HG03039 (cell line): ENCODE measurements around the gene FGD6.
"Not testable (repeated sequence)": the region's sequence is repeated elsewhere in the genome, so short reads cannot be mapped to it uniquely, and the experiment has no call there.

Experiments used
- ATAC-seq: cut with Tn5 transposase; IDR thresholded peaks from one replicate; pipeline ENCODE4 v1.9.1; 2021; ENCODE audit warnings: mild to moderate bottlenecking, moderate library complexity; ENCODE audit not compliant: unreplicated experiment

Gene FGD6

GRCh38 chr12:95217377-95218149, at the start of gene FGD6, which contains the start of gene VEZT:
Gene FGD6, minus strand, starts transcription at chr12:95217467. Its CDS starts 227 bp downstream, at chr12:95217240.
Gene VEZT, plus strand, starts transcription at chr12:95217807. Its CDS starts 44 bp downstream, at chr12:95217851.
- ATAC-seq, result peak; percentile 91

- no peak for ATAC-seq
Observed at GRCh38 chr12:95266254-95266653, 49.0 kb upstream of the FGD6 start.

GRCh38 chr12:95265765-95266164, 48.5 kb upstream of the FGD6 start:
- no peak for ATAC-seq

GRCh38 chr12:95262808-95263207, 45.5 kb upstream of the FGD6 start:
- ATAC-seq, result no peak

DNA sequence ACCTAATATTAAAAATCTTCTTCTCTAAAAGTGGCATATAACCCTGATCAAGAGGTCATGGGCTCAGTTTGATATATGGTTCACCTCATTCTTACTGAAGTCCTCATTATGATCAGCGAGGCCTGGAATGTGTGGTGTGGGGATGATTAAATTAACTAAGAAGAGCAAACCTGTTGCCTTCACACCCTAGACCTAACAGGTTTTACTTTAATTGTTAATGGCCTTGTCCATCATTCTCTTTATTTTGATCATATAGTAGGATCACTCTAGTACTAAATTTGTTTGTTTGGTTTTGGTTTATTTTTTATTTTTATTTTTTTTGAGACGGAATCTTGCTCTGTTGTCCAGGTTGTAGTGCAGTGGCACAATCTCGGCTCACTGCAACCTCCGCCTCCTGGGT, 43.8 kb upstream of the FGD6 start:
- ATAC-seq, result no peak

DNA sequence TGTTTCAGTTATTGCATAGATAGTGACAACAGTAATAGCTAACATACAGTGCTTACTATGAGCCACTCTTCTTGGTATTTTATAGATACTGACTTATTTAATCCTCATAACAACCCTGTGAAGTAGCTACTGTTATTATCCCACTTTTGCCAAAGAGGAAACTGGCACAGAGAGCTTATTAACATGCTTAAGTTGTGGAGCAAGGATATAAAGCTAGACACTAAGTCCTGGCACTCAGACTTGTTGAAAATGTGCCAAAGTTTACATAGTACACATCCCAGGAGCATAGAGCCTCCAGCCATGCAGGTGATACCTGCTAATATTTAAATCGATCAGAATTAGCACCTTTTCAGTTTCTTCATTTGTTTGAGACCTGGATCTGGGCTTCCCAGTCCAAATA, 42.1 kb upstream of the FGD6 start:
- ATAC-seq, result no peak

GRCh38 chr12:95258803-95259202, 41.5 kb upstream of the FGD6 start:
- ATAC-seq, result no peak

- no peak for ATAC-seq
Observed at GRCh38 chr12:95258151-95258550, 40.9 kb upstream of the FGD6 start.

DNA sequence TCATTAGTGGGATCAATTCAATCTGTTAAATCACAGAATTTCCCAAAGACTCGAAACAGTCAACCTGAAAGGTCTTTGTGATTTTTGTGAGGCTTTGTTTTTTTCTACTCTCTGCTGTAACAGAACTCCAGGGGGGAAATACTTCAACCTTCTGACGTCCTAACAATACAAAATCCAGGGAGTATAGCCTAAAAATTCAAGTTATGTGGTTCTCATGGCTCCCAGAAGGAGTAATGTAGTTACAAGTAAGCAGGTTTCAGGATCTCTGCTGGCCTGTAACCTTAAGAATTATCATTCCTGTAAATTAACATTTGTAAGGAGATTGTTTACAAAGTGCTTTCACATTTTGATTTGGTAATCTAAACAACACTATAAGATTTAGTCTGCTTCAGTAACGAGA, 40.3 kb upstream of the FGD6 start:
- ATAC-seq, result no peak

DNA sequence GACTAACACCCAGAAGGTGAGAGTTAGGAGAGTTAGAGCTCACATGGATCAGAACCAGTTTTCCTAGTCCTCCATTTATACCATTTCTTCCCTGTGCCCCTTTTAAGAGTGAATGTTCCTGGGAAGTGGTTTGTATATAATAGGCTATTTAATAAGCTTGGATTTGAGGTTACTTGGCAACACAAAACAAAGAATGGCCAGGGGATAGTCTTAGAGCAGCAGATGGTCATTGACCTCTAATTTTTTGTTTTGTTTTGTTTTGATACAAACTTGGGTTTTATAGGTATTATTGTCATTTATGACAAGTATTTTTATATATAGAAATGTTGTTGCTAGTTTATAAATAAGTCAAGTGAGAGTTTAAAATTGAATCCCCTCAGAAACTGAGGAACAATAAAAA, 36.1 kb upstream of the FGD6 start:
- ATAC-seq, result no peak

- no peak for ATAC-seq
Observed at GRCh38 chr12:95248604-95249360, 31.5 kb upstream of the FGD6 start.

GRCh38 chr12:95248095-95248494, 30.8 kb upstream of the FGD6 start:
- ATAC-seq, result no peak

GRCh38 chr12:95244350-95244749, 27.1 kb upstream of the FGD6 start:
- no peak for ATAC-seq

DNA sequence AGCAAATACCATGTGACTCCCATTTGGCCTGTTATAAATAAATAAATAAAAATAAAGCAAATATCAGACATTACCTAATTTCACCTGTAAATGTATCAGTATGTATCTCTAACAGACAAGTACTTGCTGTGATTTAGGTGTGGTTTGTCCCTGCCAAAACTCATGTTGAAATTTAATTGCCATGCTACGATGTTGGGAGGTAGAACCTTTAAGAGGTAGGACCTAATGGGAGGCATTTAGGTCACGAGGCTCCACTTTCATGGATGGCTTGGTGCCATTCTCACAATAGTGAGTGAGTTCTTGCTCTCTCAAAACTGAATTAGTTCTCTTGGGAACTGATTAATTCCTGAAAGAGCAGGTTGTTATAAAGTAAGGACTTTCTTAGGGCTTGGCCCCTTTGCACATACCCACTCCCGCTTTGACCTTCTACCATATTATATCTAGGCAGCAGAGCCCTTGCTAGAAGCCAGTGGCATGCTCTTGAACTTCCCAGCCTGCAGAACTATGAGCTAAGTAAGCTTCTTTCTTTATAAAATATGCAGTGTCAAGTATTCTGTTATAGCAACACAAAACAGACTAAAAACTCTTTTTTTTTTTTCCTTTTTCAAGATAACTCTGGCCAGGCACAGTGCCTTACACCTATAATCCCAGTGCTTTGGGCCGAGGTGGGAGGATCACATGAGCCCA, 26.4 kb upstream of the FGD6 start:
- ATAC-seq, result no peak

- no peak for ATAC-seq
Observed at GRCh38 chr12:95241761-95242506, 24.7 kb upstream of the FGD6 start.

DNA sequence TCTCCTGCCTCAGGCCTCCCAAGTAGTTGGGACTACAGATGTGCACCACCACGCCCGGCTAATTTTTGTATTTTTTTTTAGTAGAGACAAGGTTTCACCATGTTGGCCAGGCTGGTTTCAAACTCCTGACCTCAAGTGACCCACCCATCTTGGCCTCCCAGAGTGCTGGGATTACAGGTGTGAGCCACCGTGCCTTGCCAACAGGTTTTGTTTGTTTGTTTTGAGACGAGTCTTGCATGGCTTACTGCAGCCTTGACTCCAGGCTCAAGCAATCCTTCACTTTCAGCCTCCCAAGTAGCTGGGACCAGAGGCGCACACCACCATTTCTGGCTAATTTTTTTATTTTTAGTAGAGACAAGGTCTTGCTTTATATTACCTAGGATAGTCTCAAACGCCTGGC, 23.9 kb upstream of the FGD6 start:
- ATAC-seq, result not testable (repeated sequence)

GRCh38 chr12:95240556-95240955, 23.3 kb upstream of the FGD6 start:
- ATAC-seq, result no peak

DNA sequence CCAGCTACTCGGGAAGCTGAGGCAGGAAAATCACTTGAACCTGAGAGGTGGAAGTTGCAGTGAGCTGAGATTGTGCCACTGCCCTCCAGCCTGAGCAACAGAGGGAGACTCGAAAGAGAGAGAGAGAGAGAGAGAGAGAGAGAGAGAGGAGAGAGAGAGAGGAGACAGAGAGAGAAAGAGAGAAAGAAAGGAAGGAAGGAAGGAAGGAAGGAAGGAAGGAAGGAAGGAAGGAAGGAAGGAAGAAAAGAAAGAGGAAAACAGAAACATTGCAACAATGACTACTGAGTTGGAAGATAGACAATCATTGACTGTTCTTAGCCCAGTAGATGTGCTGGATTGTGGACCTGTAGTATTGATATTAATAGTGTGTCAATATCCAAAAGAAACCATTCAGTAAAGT, 22.6 kb upstream of the FGD6 start:
- not testable (repeated sequence) for ATAC-seq

GRCh38 chr12:95239216-95239615, 21.9 kb upstream of the FGD6 start:
- ATAC-seq, result no peak

DNA sequence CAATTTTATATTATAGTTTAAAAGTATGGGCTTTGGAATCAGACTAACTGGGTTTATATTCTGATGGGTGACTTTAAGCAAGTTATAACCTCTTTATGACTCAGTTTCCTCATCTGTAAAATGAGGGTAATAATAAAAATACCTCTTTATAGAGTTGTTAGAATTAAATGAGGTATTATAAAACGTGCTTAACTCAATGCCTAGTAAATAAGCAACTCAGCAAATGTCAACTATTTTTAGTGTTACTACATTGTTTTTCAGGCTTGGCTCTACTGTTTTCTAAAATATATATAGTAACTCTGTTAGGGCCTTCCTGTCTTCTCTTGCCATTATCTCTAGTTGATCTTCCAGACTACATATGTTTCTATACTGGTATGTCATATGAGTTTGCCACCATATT, 20.9 kb upstream of the FGD6 start:
- ATAC-seq, result no peak

GRCh38 chr12:95237315-95237714, 20.0 kb upstream of the FGD6 start:
- ATAC-seq, result no peak
